Suprapubic skin (tissue), 4 donors: Measurements from ENCODE around the gene POLR3A. TPM values are rescaled to one million over a fixed set of nuclear protein-coding genes. Genes with fewer than 3 reads are reported as not detected.
"Not testable (repeated sequence)": the region's sequence is repeated elsewhere in the genome, so short reads cannot be mapped to it uniquely, and the experiment has no call there.

Source experiments
- DNase-seq, 2 donors: peaks; one replicate each; pipeline ENCODE4 v3.0.0-alpha.2; 2019; ENCODE audit warnings: low spot score in 2 of 2
- H3K27ac ChIP-seq: fragments of 200-600 bp; sonication (generic); one replicate; pipeline ENCODE4 v1.5.1; 2019
- H3K27me3 ChIP-seq: fragments of 200-600 bp; sonication (generic); one replicate; pipeline ENCODE4 v1.5.1; 2019
- H3K36me3 ChIP-seq: fragments of 200-600 bp; sonication (generic); one replicate; pipeline ENCODE4 v1.5.1; 2019
- H3K4me1 ChIP-seq: fragments of 200-600 bp; sonication (generic); one replicate; pipeline ENCODE4 v1.5.1; 2019
- H3K4me3 ChIP-seq: fragments of 200-600 bp; sonication (generic); one replicate; pipeline ENCODE4 v1.5.1; 2019; ENCODE audit warnings: mild to moderate bottlenecking
- H3K9me3 ChIP-seq: fragments of 200-600 bp; sonication (generic); one replicate; pipeline ENCODE4 v1.5.1; 2019
- EP300 ChIP-seq: sonication (generic); formaldehyde crosslinking; IDR thresholded peaks from one replicate; pipeline ENCODE4 v1.6.1; 2017; ENCODE audit warnings: antibody characterized with exemption
- POLR2A ChIP-seq, 2 donors: fragments of 450-650 bp; IDR thresholded peaks; one replicate each; pipeline ENCODE4 v1.6.1; 2017; ENCODE audit warnings: antibody characterized with exemption in 2 of 2, mild to moderate bottlenecking in 2 of 2, moderate library complexity in 2 of 2
- POLR2AphosphoS5 ChIP-seq, 3 donors: sonication (generic); formaldehyde crosslinking; IDR thresholded peaks; one replicate each; pipeline ENCODE4 v1.6.1; 2017; ENCODE audit warnings: antibody characterized with exemption in 3 of 3
- WGBS: methylation state at CpG from one replicate; pipeline ENCODE4 v1.1.5; 2018; 5-methylcytosine and 5-hydroxymethylcytosine counted together
- total RNA-seq, 4 donors: library from RNA; depleted of rRNA; stranded (reverse); fragments of >200 nt; gene quantifications; one replicate each; pipeline ENCODE4 v1.1.0, GENCODE V29; 2016
- TF ChIP-seq, protein P1 (sequence below), 2 donors: fragments of 200-600 bp in 1 of 2; fragments of 450-650 bp in 1 of 2; sonication (generic) in 1 of 2; IDR thresholded peaks; one replicate each; pipeline ENCODE4 v1.5.1; 2016 to 2019; ENCODE audit warnings: antibody characterized with exemption in 2 of 2, mild to moderate bottlenecking in 1 of 2, moderate library complexity in 1 of 2

The POLR3A gene
- total RNA-seq, 4 donors from 2014 or later = 9.7 to 18.3 (median 12.8) TPM

GRCh38 chr10:78071140-78071856 is 42.0 kb upstream of the POLR3A start:
- no peaks in the 10 kb centered on the region for H3K36me3 ChIP-seq
- TF ChIP-seq POLR2A (IDR thresholded peaks at IDR 0.05) = no peak
- TF ChIP-seq POLR2AphosphoS5 (IDR thresholded peaks at IDR 0.05) = no peak
- TF ChIP-seq, protein P1, sequence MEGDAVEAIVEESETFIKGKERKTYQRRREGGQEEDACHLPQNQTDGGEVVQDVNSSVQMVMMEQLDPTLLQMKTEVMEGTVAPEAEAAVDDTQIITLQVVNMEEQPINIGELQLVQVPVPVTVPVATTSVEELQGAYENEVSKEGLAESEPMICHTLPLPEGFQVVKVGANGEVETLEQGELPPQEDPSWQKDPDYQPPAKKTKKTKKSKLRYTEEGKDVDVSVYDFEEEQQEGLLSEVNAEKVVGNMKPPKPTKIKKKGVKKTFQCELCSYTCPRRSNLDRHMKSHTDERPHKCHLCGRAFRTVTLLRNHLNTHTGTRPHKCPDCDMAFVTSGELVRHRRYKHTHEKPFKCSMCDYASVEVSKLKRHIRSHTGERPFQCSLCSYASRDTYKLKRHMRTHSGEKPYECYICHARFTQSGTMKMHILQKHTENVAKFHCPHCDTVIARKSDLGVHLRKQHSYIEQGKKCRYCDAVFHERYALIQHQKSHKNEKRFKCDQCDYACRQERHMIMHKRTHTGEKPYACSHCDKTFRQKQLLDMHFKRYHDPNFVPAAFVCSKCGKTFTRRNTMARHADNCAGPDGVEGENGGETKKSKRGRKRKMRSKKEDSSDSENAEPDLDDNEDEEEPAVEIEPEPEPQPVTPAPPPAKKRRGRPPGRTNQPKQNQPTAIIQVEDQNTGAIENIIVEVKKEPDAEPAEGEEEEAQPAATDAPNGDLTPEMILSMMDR (IDR thresholded peaks at IDR 0.05) = no peak
- TF ChIP-seq EP300 = no peak

GRCh38 chr10:78070726-78071125 is 41.4 kb upstream of the POLR3A start:
- Histone ChIP-seq H3K27ac (no peak overlapping the region), H3K27me3 (no peaks in the 10 kb centered on the region), H3K9me3 (no peaks in the 10 kb centered on the region), H3K4me1 (no peaks in the 10 kb centered on the region), H3K4me3 (no peak overlapping the region), H3K36me3 (no peaks in the 10 kb centered on the region)
- no peak for TF ChIP-seq POLR2A (IDR thresholded peaks at IDR 0.05)
- no peak for TF ChIP-seq POLR2AphosphoS5 (IDR thresholded peaks at IDR 0.05)
- TF ChIP-seq, protein P1 (IDR thresholded peaks at IDR 0.05) = no peak
- DNase-seq = no peak
- WGBS = 96% methylated on average over 5 of the region's 5 CpGs

More at GRCh38 chr10:78071140-78071856, 42.0 kb upstream of the POLR3A start:
- 65% methylated on average over 4 of the region's 4 CpGs for WGBS
- H3K4me1 ChIP-seq = no peaks in the 10 kb centered on the region
- H3K27me3 ChIP-seq = no peaks in the 10 kb centered on the region
- H3K9me3 ChIP-seq = no peaks in the 10 kb centered on the region
- no peak overlapping the region for H3K27ac ChIP-seq
- no peak overlapping the region for H3K4me3 ChIP-seq
- DNase-seq = no peak

DNA sequence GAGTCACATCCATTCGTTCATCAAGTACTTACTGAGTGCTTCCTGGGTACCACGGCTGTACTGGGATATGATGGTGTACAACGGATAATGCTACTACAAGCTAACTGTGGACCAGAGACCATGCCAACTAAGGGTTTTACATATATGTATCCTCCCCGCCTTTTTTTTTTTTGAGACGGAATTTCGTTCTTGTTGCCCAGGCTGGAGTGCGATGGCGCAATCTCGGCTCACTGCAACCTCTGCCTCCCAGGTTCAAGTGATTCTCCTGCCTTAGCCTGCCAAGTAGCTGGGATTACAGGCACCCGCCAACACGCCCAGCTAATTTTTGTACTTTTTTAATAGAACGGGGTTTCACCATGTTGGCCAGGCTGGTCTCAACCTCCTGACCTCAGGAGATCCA is 40.7 kb upstream of the POLR3A start:
- H3K4me3 ChIP-seq, H3K36me3 ChIP-seq: not testable (repeated sequence)
- WGBS = 95% methylated on average over 12 of the region's 12 CpGs

GRCh38 chr10:78069151-78069550 is 39.8 kb upstream of the POLR3A start:
- TF ChIP-seq POLR2A (IDR thresholded peaks at IDR 0.05) (no peak), POLR2AphosphoS5 (IDR thresholded peaks at IDR 0.05) (no peak), EP300 (no peak)
- TF ChIP-seq, protein P1 (IDR thresholded peaks at IDR 0.05) = no peak
- DNase-seq = no peak
- no peak overlapping the region for H3K4me3 ChIP-seq
- no peak overlapping the region for H3K27ac ChIP-seq
- no peaks in the 10 kb centered on the region for H3K4me1 ChIP-seq
- 94% methylated on average over 4 of the region's 6 CpGs for WGBS
- no peaks in the 10 kb centered on the region for H3K36me3 ChIP-seq
- no peaks in the 10 kb centered on the region for H3K9me3 ChIP-seq
- H3K27me3 ChIP-seq = no peaks in the 10 kb centered on the region

More for the DNA sequence above, 40.7 kb upstream of the POLR3A start:
- not testable (repeated sequence) for H3K9me3 ChIP-seq, H3K27ac ChIP-seq, DNase-seq, H3K27me3 ChIP-seq, H3K4me1 ChIP-seq

- no peak overlapping the region for H3K4me3 ChIP-seq
- DNase-seq = no peak
- no peak overlapping the region for H3K27ac ChIP-seq
- H3K27me3 ChIP-seq = no peaks in the 10 kb centered on the region
- no peaks in the 10 kb centered on the region for H3K4me1 ChIP-seq
- 91% methylated on average over 9 of the region's 11 CpGs for WGBS
- no peaks in the 10 kb centered on the region for H3K9me3 ChIP-seq
- H3K36me3 ChIP-seq = no peaks in the 10 kb centered on the region
- TF ChIP-seq POLR2AphosphoS5 (IDR thresholded peaks at IDR 0.05) = no peak
- TF ChIP-seq POLR2A (IDR thresholded peaks at IDR 0.05) = no peak
- no peak for TF ChIP-seq EP300
- TF ChIP-seq, protein P1 (IDR thresholded peaks at IDR 0.05) = no peak
Observed at GRCh38 chr10:78066728-78067430, 37.6 kb upstream of the POLR3A start.
